Ectodermal cell (in vitro differentiated cells): ENCODE data around the gene KCTD5.

Experiments used
- H3K27ac ChIP-seq: 2 replicates; pipeline ENCODE4 v1.7.0; 2013; ENCODE audit warnings: mild to moderate bottlenecking, low read depth, low read length; ENCODE audit not compliant: insufficient read depth, poor library complexity, severe bottlenecking
- H3K27me3 ChIP-seq: 2 replicates; pipeline ENCODE4 v1.7.0; 2013; ENCODE audit warnings: mild to moderate bottlenecking, low read length; ENCODE audit not compliant: insufficient read depth, control insufficient read depth, poor library complexity, severe bottlenecking
- H3K36me3 ChIP-seq: one replicate; pipeline ENCODE4 v1.7.0; 2013; ENCODE audit warnings: low read length; ENCODE audit not compliant: control insufficient read depth, insufficient read depth
- H3K4me1 ChIP-seq: one replicate; pipeline ENCODE4 v1.7.0; 2013; ENCODE audit warnings: low read length; ENCODE audit not compliant: control insufficient read depth, insufficient read depth
- H3K4me3 ChIP-seq: 2 replicates; pipeline ENCODE4 v1.7.0; 2013; ENCODE audit warnings: low read depth, low read length, control low read depth; ENCODE audit not compliant: insufficient read depth
- H3K9me3 ChIP-seq: 2 replicates; pipeline ENCODE4 v1.7.0; 2013; ENCODE audit warnings: mild to moderate bottlenecking, low read length, moderate library complexity; ENCODE audit not compliant: control insufficient read depth
- WGBS, 2 experiments: methylation state at CpG; one replicate each; pipeline ENCODE4 v1.1.7; 2013; ENCODE audit warnings: missing lambda C conversion rate in 2 of 2; 5-methylcytosine and 5-hydroxymethylcytosine counted together

KCTD5 gene

DNA sequence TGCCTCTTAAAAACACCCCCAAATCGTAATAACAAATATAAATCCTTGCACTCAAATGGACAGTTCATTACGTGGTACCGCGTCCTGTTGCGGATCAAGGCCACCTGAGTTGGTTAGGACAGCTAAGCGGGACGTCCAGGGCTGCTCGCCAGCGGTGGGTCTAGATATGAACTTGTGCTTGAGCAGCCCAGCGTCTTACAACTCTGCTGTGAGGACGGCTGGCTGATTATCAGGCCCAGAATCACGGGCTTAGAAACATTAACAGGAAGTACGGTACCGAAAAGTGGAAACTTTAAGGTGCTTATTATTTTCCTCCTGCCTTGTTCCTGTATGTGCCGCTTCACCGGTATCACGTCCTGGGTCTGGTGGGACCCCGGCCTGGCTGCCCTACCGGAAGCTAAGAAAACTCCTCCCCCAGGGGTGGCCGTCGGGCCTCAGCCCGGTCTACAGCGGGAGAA, 69.3 kb downstream of the KCTD5 start:
- 22 to 23% methylated on average over 23 of the region's 23 CpGs for WGBS, 2 experiments
- H3K36me3 ChIP-seq = no peaks in the 10 kb centered on the region
- peak overlapping the region; percentile 100 for H3K27ac ChIP-seq
- no peaks in the 10 kb centered on the region for H3K9me3 ChIP-seq
- peak overlapping the region; percentile 97 for H3K4me3 ChIP-seq
- H3K4me1 ChIP-seq = peaks cover 15% of the 10 kb centered on the region
- no peaks in the 10 kb centered on the region for H3K27me3 ChIP-seq

DNA sequence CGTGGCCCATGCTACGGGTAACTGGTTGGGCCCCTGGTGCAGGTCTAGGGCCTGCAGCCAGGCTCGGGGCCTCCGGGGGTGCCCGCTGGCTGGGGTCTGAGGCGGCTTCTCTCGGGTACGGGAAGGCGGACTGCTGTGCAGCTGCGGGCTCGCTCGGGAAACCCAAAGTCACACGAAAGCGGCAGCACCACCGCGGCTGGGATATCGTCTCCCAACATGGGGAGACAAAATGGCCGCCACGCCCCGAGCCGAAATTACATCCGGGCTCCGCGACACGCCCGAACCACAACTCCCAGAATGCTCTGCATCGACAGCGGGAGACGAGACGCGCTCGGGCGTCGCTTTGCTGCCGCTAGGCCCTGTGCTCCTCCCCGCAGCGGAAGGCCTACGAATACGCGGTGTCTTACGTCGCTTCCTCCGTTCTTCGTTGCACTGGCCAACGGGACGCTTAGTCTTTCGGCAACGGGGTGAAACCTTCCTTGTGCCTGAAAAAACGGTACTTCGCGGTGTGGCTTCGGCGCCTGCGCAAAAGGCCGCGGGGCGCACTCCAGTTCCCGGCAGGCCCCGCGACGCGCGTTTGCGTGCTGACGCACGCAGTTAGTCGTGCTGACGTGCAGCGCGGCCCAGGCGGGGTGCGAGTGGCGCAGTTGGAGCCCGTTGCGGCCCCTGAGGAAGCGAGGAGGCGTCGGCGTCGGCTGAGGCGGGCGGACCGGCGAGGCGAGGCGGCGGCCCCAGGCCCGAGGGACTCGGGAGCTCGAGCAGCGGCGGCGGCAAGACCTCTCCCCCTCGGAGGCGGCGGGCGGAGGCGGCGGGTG, 69.9 kb downstream of the KCTD5 start, which contains the start of gene SRRM2:
Gene SRRM2 (plus strand): TSS at position 604 of the 815 bp plus-strand sequence. CDS start 3,727 bp downstream, outside the sequence.
- no peaks in the 10 kb centered on the region for H3K27me3 ChIP-seq
- whole genome bisulfite sequencing, 2 experiments = 0 to 1% methylated on average over 99 of the region's 99 CpGs
- peak within 1 kb of the TSS; percentile 97 for H3K4me3 ChIP-seq
- no peaks in the 10 kb centered on the region for H3K9me3 ChIP-seq
- H3K27ac ChIP-seq = peak within 1 kb of the TSS; percentile 100
- H3K4me1 ChIP-seq = peaks cover 15% of the 10 kb centered on the region
- peaks cover 4% of the 10 kb centered on the region for H3K36me3 ChIP-seq

DNA sequence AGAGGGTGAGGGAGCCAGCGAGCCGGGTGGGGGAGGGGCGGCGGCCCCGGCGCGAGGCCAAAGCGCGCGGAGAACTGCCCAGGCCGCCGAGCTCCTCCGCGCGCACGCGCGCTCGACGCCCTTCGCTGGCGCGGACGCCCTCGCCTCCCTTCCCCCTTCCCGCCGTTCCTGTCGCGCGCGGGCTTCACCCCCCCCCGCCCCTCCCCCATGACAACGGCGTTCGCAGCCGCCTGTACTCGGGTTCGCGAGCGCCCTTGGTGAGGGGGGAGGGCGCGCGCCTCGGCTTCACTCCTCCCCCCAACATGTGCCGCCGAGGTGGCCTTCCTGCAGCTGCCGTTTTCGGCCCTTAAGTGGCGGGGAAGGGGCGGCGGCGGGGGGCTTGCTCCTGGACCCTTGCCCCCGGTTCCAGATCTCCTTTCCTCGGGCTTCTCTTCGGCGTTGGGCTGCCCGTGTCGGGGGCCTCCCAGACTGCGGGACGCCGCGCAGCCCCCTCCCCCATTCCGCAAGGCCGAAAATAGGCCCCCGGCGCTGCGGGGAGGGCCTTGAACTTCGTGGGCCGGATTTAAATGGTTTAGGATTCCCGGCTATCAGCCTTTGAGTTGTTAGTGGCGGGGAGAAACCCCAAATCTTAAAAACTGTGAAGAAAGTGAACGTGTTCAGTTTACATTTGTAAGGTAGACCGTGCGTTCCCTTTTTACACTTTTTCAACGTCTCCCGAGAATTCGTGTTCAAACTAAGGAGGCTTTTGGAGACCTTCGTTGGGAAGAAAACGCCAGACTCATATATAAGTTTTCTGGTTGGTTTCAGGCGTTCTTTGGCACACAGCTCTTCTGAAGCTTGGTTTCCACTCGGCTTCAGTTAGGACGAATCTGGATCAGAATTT, 70.8 kb downstream of the KCTD5 start:
- H3K27ac ChIP-seq = peak overlapping the region; percentile 100
- peaks cover 13% of the 10 kb centered on the region for H3K36me3 ChIP-seq
- 0 to 1% methylated on average over 75 to 78 of the region's 82 CpGs for WGBS, 2 experiments
- no peaks in the 10 kb centered on the region for H3K27me3 ChIP-seq
- no peaks in the 10 kb centered on the region for H3K9me3 ChIP-seq
- H3K4me1 ChIP-seq = peaks cover 15% of the 10 kb centered on the region
- H3K4me3 ChIP-seq = peak overlapping the region; percentile 97

DNA sequence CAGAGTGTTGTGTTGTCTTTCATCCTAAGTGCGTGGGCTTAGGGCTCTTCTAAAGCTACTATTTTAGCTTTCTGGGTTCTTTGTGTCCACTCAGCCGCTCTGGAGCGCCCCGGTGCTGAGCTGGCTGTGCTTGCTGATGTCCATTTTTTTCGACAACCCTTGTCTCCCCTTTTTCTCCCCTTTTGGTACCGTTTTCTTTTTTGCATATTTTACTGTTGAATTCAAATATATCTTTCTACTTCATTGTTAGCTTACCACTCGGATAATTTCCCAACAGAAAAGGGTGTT, 71.4 kb downstream of the KCTD5 start:
- Histone ChIP-seq H3K27ac (peak overlapping the region; percentile 100), H3K9me3 (no peaks in the 10 kb centered on the region), H3K4me3 (peak overlapping the region; percentile 97), H3K4me1 (peaks cover 15% of the 10 kb centered on the region), H3K36me3 (peaks cover 19% of the 10 kb centered on the region), H3K27me3 (no peaks in the 10 kb centered on the region)
- 0 to 1% methylated on average over 4 to 7 of the region's 7 CpGs for WGBS, 2 experiments

DNA sequence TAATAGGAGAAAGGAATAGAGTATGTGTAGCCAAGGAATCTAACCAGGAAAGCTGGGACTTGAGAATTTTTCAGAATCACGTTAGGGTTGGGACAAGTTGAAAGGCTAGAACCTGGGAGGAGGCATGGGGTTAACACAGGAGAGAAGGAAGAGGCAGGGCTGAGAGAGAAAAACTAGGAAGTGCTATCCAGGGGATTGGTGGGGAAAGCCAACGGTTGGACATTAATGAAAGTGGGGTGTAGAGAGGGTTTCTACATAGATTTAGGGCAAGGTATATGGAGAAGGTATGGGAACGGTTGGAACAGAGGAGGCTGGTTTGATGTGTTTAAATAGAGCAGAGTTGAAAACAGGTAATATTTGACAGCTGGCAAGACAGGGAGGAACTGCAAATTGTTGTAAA, 72.8 kb downstream of the KCTD5 start:
- peak overlapping the region; percentile 97 for H3K4me3 ChIP-seq
- H3K27me3 ChIP-seq = no peaks in the 10 kb centered on the region
- WGBS, 2 experiments = 68 to 78% methylated on average over 3 of the region's 3 CpGs
- H3K9me3 ChIP-seq = no peaks in the 10 kb centered on the region
- H3K4me1 ChIP-seq = peaks cover 15% of the 10 kb centered on the region
- H3K27ac ChIP-seq = no peak overlapping the region
- H3K36me3 ChIP-seq = peaks cover 34% of the 10 kb centered on the region

DNA sequence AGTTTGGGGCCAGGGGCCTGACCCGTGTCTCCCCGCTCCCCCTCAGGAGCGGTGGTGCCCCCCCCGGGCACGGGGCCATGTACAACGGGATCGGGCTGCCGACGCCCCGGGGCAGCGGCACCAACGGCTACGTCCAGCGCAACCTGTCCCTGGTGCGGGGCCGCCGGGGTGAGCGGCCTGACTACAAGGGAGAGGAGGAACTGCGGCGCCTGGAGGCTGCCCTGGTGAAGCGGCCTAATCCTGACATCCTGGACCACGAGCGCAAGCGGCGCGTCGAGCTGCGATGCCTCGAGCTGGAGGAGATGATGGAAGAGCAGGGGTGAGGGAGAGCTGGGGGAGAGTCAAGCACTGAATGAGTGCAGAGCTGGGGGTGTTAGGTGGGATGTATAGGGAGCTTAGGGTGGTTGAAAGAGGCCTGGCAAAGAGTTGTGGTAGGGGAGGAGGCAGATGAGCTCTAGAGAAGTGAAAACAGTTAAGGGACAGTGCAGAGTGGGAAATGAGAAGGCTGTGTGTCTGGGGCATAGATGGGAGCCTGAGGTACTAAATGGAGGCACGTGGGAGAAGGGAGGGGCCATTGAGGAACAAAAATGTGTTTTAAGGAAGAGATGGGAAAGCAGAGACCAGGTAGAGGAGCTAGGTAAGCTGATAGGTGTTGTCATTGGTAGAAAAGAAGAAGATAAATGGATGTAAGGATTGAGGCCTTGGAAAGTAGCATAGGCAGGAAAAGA, 74.1 kb downstream of the KCTD5 start:
- H3K9me3 ChIP-seq = no peaks in the 10 kb centered on the region
- H3K27ac ChIP-seq = no peak overlapping the region
- WGBS, 2 experiments = 96% methylated on average over 30 of the region's 30 CpGs
- peaks cover 47% of the 10 kb centered on the region for H3K36me3 ChIP-seq
- no peak overlapping the region for H3K4me3 ChIP-seq
- H3K4me1 ChIP-seq = peaks cover 10% of the 10 kb centered on the region
- no peaks in the 10 kb centered on the region for H3K27me3 ChIP-seq

DNA sequence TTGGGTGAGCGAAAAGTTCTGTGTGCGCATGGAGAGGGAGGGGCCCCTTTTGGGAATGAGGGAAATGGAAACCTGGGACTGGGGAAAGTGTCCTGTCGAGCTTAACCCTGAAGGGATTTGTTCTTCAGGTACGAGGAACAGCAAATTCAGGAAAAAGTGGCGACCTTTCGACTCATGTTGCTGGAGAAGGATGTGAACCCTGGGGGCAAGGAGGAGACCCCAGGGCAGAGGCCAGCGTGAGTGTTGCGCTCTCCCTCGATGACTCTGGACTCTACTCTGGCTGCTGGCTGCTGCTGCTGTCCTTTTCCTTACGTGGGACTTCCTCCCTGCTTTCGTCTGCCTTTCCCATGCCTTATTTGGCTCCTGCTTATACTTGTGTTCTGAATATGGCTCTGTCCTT, 75.0 kb downstream of the KCTD5 start:
- Histone ChIP-seq H3K4me3 (no peak overlapping the region), H3K27ac (no peak overlapping the region), H3K4me1 (peaks cover 10% of the 10 kb centered on the region), H3K36me3 (peaks cover 55% of the 10 kb centered on the region), H3K27me3 (no peaks in the 10 kb centered on the region), H3K9me3 (no peaks in the 10 kb centered on the region)
- 95 to 96% methylated on average over 11 of the region's 11 CpGs for WGBS, 2 experiments
